Measurements from ENCODE around the gene TLCD3A.
"Not testable (repeated sequence)": the region's sequence is repeated elsewhere in the genome, so short reads cannot be mapped to it uniquely, and the experiment has no call there.

The TLCD3A gene

GRCh38 chr17:749359-749758 is 17.0 kb downstream of the TLCD3A start:
- not testable (repeated sequence) for DNase-seq (ENCODE audit: low spot score)

- DNase-seq (ENCODE audit: low spot score) = no peak
These were observed 18.1 kb downstream of the TLCD3A start for GRCh38 chr17:750431-751037.

- peak; percentile 45 for DNase-seq (ENCODE audit: low spot score)
These were observed 19.0 kb downstream of the TLCD3A start for GRCh38 chr17:751269-752001.

GRCh38 chr17:752002-752619 is 19.7 kb downstream of the TLCD3A start, which contains the start of gene GEMIN4:
GEMIN4 (minus strand) TSS chr17:752264; CDS start chr17:752142, 122 bp downstream.
- DNase-seq (ENCODE audit: low spot score) = peak; percentile 93

GRCh38 chr17:752620-753219 is 20.3 kb downstream of the TLCD3A start:
- DNase-seq (ENCODE audit: low spot score) = peak; percentile 9

GRCh38 chr17:753418-753817 is 21.0 kb downstream of the TLCD3A start:
- DNase-seq (ENCODE audit: low spot score) = no peak

GRCh38 chr17:755319-755961 is 23.0 kb downstream of the TLCD3A start:
- not testable (repeated sequence) for DNase-seq (ENCODE audit: low spot score)

GRCh38 chr17:756010-756567 is 23.7 kb downstream of the TLCD3A start:
- DNase-seq (ENCODE audit: low spot score) = not testable (repeated sequence)

- DNase-seq (ENCODE audit: low spot score) = no peak
These were observed 27.6 kb downstream of the TLCD3A start for GRCh38 chr17:759964-760363.

- no peak for DNase-seq (ENCODE audit: low spot score)
These were observed 28.0 kb downstream of the TLCD3A start for GRCh38 chr17:760371-760770.

- DNase-seq (ENCODE audit: low spot score) = no peak
These were observed 34.7 kb downstream of the TLCD3A start for GRCh38 chr17:767076-767475.

- DNase-seq (ENCODE audit: low spot score) = no peak
These were observed 40.6 kb downstream of the TLCD3A start for GRCh38 chr17:773016-773415.

- DNase-seq (ENCODE audit: low spot score) = no peak
These were observed 41.3 kb downstream of the TLCD3A start for GRCh38 chr17:773467-774312.

GRCh38 chr17:774313-774584 is 41.9 kb downstream of the TLCD3A start:
- DNase-seq (ENCODE audit: low spot score) = no peak

- DNase-seq (ENCODE audit: low spot score) = no peak
These were observed 45.7 kb downstream of the TLCD3A start for GRCh38 chr17:778096-778495.

GRCh38 chr17:781805-782731 is 49.7 kb downstream of the TLCD3A start, which contains the start of the genes GLOD4 and MRM3:
GLOD4 (minus strand) TSS chr17:782280; CDS start chr17:782255, 25 bp downstream.
MRM3 (plus strand) TSS chr17:782353; CDS start chr17:782379, 26 bp downstream.
- peak; percentile 90 for DNase-seq (ENCODE audit: low spot score)

GRCh38 chr17:784143-784542 is 51.7 kb downstream of the TLCD3A start:
- DNase-seq (ENCODE audit: low spot score) = no peak

- not testable (repeated sequence) for DNase-seq (ENCODE audit: low spot score)
These were observed 53.5 kb downstream of the TLCD3A start for GRCh38 chr17:785901-786300.

- no peak for DNase-seq (ENCODE audit: low spot score)
These were observed 55.3 kb downstream of the TLCD3A start for GRCh38 chr17:787641-788221.
